ENCODE measurements around the gene FAM237B. TPM values are rescaled to one million over a fixed set of nuclear protein-coding genes. Genes with fewer than 3 reads are reported as not detected.
A peak's percentile ranks its signal among the peaks of the same experiment; 100 is the strongest.

The FAM237B gene
- total RNA-seq, 3 donors from 2014 or later, result not detected

DNA sequence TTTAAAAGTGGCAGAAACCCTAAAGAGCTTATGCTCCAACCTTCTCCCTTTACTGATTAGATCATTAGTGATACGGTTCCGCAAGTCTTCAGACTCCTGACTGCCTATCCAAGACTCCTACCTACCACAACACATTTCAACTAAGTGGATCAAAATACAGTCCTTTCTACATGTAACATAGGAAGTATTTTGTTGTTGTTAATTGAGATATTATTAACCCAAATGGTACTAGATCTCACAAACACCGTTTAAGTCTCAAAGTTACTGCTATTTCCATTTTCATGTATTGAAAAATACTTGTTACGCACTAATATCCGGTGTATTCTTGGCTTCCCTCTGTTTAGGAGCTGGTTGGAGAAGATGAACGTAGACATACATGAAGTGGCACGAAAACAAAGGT, 1.1 kb downstream of the FAM237B start:
- H3K36me3 Mint-ChIP-seq (ENCODE audit: insufficient read depth), result no peaks in the 10 kb centered on the region
- H3K27me3 Mint-ChIP-seq (ENCODE audit: low read depth), result peaks cover 63% of the 10 kb centered on the region
- H3K4me3 Mint-ChIP-seq, result no peak overlapping the region
- no peaks in the 10 kb centered on the region for H3K9me3 Mint-ChIP-seq
- ATAC-seq, result no peak
- peaks cover 7% of the 10 kb centered on the region for H3K4me1 Mint-ChIP-seq (ENCODE audit: low read depth)
- no peak for DNase-seq

DNA sequence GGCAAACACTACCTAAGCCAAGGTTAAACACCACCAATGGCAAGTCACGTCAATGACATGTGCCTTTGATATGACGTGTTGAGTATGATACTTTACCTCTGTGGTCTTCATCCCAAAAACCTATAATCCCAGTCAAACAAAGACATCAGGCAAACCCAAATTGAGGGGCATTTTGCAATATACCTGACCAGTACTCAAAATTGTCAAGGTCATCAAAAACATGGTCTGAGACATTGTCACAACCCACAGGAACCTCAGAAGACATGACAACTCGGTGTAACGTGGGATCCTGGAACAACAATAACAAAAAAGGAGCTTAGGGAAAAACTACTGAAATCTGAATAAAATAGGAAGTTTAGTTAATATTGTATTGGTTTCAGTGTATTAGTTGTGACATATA, 7.2 kb downstream of the FAM237B start:
- Mint-ChIP-seq H3K9me3 (no peaks in the 10 kb centered on the region), H3K4me3 (no peak overlapping the region), H3K4me1 (ENCODE audit: low read depth) (no peaks in the 10 kb centered on the region), H3K36me3 (ENCODE audit: insufficient read depth) (no peaks in the 10 kb centered on the region), H3K27me3 (ENCODE audit: low read depth) (peaks cover 21% of the 10 kb centered on the region)
- no peak for ATAC-seq
- no peak for DNase-seq

DNA sequence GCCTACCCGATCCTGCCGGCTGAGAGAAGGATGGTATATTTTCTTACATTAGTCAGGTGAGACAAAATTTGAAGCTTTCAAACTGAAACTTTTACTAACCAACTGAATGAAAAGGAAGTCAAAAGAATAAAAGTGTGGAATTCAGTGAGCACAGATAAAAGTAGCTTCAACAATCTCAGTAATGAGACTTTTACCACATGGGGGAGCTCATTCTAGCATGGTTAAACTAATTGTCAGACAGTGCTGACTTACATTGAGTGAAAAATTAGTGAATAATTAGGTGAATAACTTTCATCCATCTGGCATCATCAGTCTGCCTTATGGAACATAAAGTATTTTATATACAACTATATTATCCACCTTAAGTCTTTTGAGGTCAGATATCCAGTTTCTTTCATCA, 8.4 kb downstream of the FAM237B start:
- H3K27me3 Mint-ChIP-seq (ENCODE audit: low read depth), result peaks cover 17% of the 10 kb centered on the region
- H3K36me3 Mint-ChIP-seq (ENCODE audit: insufficient read depth), result no peaks in the 10 kb centered on the region

DNA sequence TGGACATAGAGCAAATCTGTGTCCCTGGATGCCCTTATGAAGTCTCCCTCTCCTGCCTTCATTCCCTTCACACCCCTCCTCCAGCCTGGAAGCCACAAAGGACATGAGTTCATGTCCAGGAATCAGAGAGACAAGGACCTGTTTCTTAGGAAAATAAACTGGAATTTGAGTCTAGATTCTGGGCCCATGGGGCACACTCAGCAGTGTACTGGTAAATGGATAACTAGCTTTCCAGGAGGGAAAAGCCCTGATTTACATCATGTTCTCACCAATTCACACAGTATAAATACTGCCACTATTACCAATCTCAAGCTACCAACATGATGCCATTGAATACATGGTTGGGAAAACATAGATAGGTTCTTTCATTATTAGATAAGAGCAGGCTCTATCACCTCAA, 9.9 kb downstream of the FAM237B start:
- ATAC-seq (no peak), DNase-seq (no peak)
- Mint-ChIP-seq H3K9me3 (no peaks in the 10 kb centered on the region), H3K4me3 (no peak overlapping the region), H3K27me3 (ENCODE audit: low read depth) (peaks cover 10% of the 10 kb centered on the region), H3K4me1 (ENCODE audit: low read depth) (no peaks in the 10 kb centered on the region), H3K36me3 (ENCODE audit: insufficient read depth) (no peaks in the 10 kb centered on the region)

More for the DNA sequence above, 8.4 kb downstream of the FAM237B start:
- Mint-ChIP-seq H3K9me3 (no peaks in the 10 kb centered on the region), H3K4me3 (no peak overlapping the region), H3K4me1 (ENCODE audit: low read depth) (no peaks in the 10 kb centered on the region)
- no peak for DNase-seq
- no peak for ATAC-seq

DNA sequence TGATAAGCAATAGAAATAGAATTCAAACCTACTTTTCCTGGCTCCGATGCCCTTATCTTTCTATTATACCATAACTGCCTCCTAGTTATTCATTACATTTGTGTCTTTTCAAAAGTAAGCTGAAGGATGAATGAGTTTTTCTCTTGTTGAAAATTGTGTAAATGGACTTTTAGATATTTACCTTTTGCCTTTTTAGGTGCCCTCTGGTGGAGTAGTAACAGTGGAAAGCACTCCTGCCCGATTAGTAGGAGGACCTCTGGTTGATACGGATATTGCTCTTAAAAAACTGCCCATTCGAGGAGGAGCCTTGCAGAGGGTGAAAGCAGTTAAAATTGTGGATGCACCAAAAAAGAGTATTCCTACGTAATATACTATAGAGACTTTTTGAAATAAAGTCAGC, 11.2 kb downstream of the FAM237B start:
- ATAC-seq, result no peak
- Mint-ChIP-seq H3K36me3 (ENCODE audit: insufficient read depth) (no peaks in the 10 kb centered on the region), H3K4me1 (ENCODE audit: low read depth) (no peaks in the 10 kb centered on the region), H3K9me3 (no peaks in the 10 kb centered on the region), H3K4me3 (no peak overlapping the region), H3K27me3 (ENCODE audit: low read depth) (peaks cover 5% of the 10 kb centered on the region)
- DNase-seq, result no peak

DNA sequence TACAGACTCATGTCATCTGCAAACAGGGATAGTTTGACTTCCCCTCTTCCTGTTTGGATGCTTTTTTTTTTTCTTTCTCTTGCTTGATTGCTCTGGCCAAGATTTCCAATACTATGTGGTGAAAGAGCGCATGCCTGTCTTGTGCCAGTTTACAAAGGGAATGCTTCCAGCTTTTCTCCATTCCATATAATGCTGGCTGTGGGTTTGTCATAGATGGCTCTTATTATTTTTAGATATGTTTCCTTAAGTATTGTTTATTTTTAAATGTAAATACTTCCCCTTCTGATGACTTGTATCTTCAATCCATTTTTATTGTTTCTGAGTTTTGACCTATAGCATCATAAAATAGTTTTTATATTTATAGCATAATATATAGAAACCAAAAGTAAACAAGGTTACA, 17.9 kb downstream of the FAM237B start:
- ATAC-seq, result no peak
- Mint-ChIP-seq H3K27me3 (ENCODE audit: low read depth) (peaks cover 3% of the 10 kb centered on the region), H3K36me3 (ENCODE audit: insufficient read depth) (no peaks in the 10 kb centered on the region), H3K4me1 (ENCODE audit: low read depth) (no peaks in the 10 kb centered on the region), H3K4me3 (no peak overlapping the region), H3K9me3 (no peaks in the 10 kb centered on the region)
- DNase-seq, result no peak

DNA sequence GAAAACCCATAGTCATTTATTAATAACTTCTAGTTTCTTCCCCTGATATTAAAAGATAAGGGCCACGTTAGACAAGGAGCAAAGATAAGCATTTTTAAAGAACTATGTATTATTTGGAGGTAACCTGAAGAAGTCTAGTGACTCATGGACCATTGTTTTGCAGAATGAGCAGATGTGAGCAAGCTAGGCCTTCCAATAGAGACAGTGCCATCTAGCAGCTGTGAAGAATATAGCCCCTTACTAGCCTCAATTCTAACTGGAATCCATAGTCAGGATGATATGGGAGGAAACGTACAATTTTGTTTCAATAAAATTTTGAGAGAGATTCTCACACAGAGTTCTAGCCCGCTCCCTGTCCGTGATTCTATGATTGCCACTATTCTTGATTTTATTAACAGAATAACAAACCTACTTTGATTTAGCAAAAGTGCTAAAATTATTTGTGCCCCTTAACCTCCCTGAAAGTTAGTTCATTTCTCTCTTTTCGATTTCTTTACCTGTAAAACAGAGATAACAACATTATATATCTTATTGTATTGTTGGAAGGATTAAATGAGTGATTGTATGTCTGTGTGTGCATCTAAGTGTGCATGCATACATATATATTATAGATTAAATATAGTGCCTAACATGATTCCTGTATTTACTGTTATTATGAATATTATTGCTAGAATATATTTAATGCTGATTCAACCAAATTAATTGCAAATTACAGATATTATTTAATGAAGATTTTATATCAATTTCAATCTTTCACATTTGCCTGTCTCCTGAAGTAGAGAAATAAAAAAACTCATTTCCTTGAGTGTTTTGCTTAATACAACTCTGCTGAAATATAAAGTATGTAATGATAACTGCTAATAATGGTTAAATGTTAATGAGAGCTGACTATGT, 22.7 kb downstream of the FAM237B start:
- Mint-ChIP-seq H3K9me3 (peaks cover 2% of the 10 kb centered on the region), H3K4me3 (no peak overlapping the region), H3K4me1 (ENCODE audit: low read depth) (no peaks in the 10 kb centered on the region), H3K36me3 (ENCODE audit: insufficient read depth) (peaks cover under 1% of the 10 kb centered on the region), H3K27me3 (ENCODE audit: low read depth) (peaks cover 5% of the 10 kb centered on the region)
- DNase-seq (no peak), ATAC-seq (peak; percentile 59 to 75)

DNA sequence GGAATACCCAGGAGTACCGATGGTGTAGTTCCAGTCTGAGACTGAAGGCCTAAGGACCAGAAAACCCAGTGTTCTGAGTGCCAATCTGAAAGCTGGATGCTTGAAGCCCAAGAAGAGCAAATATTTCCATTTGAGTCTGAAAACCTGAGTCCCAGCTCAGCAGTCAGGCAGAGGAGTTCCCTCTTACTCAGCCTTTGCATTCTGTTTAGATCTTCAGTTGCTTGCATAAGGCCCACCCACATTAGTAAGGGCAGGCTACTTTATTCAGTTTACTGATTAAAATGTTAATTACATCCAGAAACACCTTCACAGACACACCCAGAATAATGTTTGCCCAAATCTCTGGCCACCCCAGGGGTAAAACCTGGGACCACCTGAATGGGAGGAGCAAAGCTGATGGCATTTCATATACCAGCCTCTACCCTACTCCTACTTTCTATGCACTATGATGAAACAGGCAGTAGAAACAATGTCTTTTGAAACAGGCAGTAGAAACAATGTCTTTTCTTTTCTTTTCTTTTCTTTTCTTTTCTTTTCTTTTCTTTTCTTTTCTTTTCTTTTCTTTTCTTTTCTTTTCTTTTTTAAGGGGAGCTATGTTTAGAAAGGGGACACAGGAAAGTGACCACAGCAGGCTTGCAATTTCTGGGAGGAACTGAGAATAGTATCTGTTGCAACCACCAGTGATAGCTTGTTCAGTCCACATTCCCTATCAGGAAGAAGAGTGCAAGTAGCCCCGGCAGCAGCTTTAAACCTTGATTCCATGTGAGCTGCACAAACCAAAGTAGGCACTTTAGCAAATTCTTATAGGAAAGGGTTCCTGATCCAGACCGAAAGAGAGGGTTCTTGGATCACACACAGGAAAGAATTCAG, 30.6 kb downstream of the FAM237B start:
- H3K36me3 Mint-ChIP-seq (ENCODE audit: insufficient read depth), result peaks cover 3% of the 10 kb centered on the region
- no peak overlapping the region for H3K4me3 Mint-ChIP-seq
- peaks cover 4% of the 10 kb centered on the region for H3K9me3 Mint-ChIP-seq

DNA sequence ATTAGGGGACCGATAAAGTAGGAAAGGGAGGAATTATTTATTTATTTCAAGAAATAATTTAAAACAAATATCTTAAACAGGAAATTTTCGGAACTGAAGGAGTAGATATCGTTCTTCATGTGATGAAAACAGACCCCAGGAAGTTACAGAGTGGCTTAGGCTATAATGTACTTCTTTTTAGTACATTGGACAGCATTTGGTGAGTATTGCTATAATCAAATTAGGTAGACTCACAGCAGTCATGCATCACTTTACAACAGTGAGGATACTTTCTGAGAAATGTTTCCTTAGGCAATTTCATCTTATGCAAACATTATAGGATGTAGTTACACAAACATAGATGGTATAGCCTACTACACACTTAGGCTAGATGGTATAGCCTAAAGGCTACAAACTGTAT, 33.0 kb downstream of the FAM237B start:
- peaks cover 4% of the 10 kb centered on the region for H3K4me1 Mint-ChIP-seq (ENCODE audit: low read depth)
- no peaks in the 10 kb centered on the region for H3K27me3 Mint-ChIP-seq (ENCODE audit: low read depth)
- no peak for DNase-seq

More for the DNA sequence above, 30.6 kb downstream of the FAM237B start:
- no peak for DNase-seq
- Mint-ChIP-seq H3K4me1 (ENCODE audit: low read depth) (peaks cover 2% of the 10 kb centered on the region), H3K27me3 (ENCODE audit: low read depth) (peaks cover 2% of the 10 kb centered on the region)
- ATAC-seq, result no peak

DNA sequence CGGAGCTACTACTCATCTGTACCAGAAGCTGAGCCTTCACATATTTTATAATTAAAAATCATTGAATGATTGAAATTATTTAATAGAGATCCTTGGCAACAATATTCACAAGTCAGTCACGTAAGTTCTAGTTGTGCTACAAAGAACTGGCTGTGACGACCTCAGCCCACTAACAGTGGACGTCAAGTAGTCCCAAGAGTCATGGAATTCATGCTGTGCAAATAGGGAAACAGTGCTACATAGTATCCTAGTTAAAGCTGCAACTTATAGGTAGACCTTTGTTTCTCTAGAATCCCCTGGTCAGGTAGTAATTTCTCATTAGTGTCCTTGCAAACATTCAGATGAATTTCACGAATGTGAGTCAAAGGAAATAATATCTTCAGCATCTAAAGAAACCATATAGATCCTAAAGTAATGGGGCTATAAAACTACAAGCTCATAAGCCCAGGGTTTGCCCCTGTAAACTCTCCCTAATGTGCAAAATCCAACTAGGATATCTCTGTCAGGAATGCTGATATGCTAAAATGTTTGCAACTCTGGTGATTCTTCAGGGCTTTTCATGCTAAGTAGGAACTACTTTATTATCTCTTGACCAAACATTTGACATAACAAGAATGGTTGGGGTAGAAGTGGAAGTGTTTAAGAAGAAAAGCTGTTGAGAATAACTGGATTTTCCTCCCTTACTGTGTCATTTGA, 44.9 kb downstream of the FAM237B start:
- H3K27me3 Mint-ChIP-seq (ENCODE audit: low read depth), result no peaks in the 10 kb centered on the region
- H3K36me3 Mint-ChIP-seq (ENCODE audit: insufficient read depth), result no peaks in the 10 kb centered on the region
- DNase-seq (no peak), ATAC-seq (no peak)
- H3K4me3 Mint-ChIP-seq, result no peak overlapping the region
- no peaks in the 10 kb centered on the region for H3K9me3 Mint-ChIP-seq
- no peaks in the 10 kb centered on the region for H3K4me1 Mint-ChIP-seq (ENCODE audit: low read depth)

More for the DNA sequence above, 33.0 kb downstream of the FAM237B start:
- peaks cover under 1% of the 10 kb centered on the region for H3K36me3 Mint-ChIP-seq (ENCODE audit: insufficient read depth)
- ATAC-seq, result no peak
- no peaks in the 10 kb centered on the region for H3K9me3 Mint-ChIP-seq
- no peak overlapping the region for H3K4me3 Mint-ChIP-seq

DNA sequence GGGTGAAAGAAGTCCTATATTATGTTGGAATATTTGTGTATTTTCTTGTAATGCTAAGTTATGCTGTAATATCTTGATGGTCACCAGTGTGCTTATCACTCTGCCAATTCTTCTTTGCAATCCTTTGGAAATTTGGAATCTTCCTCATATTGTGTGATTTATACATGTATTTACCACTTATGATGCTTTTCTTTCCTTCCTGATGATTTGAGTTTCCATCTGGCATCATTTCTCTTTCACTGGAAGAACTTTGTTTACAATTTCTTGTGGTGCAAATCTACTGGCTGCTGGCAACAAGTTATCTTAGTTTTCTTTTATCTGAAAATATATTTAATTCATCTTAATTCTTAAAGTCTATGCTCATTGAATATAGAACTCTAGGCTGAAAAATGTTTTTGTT, 46.9 kb downstream of the FAM237B start:
- Mint-ChIP-seq H3K9me3 (no peaks in the 10 kb centered on the region), H3K27me3 (ENCODE audit: low read depth) (no peaks in the 10 kb centered on the region), H3K4me3 (no peak overlapping the region), H3K4me1 (ENCODE audit: low read depth) (no peaks in the 10 kb centered on the region), H3K36me3 (ENCODE audit: insufficient read depth) (no peaks in the 10 kb centered on the region)
- ATAC-seq, result no peak
- no peak for DNase-seq

DNA sequence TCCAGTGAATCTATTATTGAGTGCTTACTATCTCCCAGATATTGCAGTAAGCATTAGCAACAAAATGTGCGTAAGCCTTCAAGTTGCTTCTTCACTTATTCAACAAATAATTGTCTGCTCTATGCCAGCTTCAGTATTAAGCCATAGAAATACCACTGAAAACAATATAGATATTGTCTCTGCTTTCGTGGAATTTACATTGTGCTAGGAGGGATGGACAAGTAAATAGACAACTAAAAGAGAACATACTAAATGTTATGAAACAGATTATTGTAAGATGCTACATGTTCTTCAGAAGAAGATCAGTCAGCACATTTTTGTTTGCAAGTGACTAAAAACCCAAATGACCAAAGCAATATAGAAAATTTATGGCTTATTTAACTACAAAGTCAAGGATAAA, 48.9 kb downstream of the FAM237B start:
- DNase-seq (no peak), ATAC-seq (no peak)
- H3K9me3 Mint-ChIP-seq, result no peaks in the 10 kb centered on the region
- no peaks in the 10 kb centered on the region for H3K4me1 Mint-ChIP-seq (ENCODE audit: low read depth)
- H3K4me3 Mint-ChIP-seq, result no peak overlapping the region
- no peaks in the 10 kb centered on the region for H3K27me3 Mint-ChIP-seq (ENCODE audit: low read depth)
- no peaks in the 10 kb centered on the region for H3K36me3 Mint-ChIP-seq (ENCODE audit: insufficient read depth)

DNA sequence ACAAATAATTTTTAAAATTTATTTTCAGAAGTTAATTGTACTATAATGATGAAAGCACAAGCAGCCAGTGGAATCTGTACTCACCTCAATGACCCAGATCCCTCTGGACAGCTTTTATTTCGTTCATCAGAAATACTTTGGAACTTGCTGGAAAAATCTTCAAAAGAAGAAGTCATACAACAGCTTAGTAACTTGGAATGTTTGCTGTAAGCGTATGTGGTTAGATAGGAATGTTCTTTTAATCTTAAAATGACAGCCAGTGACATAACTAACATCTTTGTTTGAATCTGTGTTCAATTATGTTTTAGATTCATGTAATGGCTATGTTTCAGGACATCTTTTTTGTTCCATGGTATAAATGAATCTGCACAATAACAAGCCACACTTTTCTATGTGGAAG, 49.4 kb downstream of the FAM237B start:
- no peaks in the 10 kb centered on the region for H3K27me3 Mint-ChIP-seq (ENCODE audit: low read depth)
- no peaks in the 10 kb centered on the region for H3K36me3 Mint-ChIP-seq (ENCODE audit: insufficient read depth)
- no peaks in the 10 kb centered on the region for H3K9me3 Mint-ChIP-seq
- ATAC-seq, result no peak
- DNase-seq, result no peak
- no peak overlapping the region for H3K4me3 Mint-ChIP-seq
- H3K4me1 Mint-ChIP-seq (ENCODE audit: low read depth), result no peaks in the 10 kb centered on the region

DNA sequence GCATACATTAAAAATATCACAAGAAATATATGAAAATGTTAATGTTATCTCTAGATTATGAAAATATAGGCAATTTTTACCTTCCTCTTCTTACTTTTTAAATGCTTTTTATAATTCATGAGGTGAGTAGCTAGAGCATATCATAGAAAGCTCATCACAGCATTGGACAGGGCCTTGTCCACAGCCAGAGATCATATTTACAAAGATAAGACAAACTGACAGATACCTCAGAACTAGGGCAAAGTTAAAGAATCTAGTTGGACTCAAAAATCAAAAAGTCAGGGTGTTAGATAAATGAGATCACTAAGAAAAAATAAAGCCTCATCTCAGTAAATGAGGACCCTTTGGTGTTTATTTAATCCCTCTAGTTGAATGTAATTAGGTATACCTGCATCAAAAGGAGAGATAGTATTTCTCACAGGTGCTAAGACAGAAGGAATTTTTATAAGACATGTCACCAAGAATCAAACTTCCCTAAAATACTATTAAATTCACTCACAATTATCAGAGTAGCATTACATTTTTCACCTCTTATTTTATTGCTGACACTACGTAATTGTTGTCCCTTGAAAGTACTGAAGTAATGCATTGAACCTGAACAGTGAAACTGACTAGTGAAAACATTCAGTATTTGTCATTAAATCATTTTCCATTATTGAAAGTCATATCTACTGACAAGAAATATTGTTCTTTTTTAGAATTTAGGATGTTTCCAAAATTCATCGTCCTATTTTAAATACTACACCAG, 50.5 kb downstream of the FAM237B start:
- H3K4me3 Mint-ChIP-seq, result no peak overlapping the region
- no peak for DNase-seq
- H3K36me3 Mint-ChIP-seq (ENCODE audit: insufficient read depth), result no peaks in the 10 kb centered on the region
- no peaks in the 10 kb centered on the region for H3K27me3 Mint-ChIP-seq (ENCODE audit: low read depth)
- no peaks in the 10 kb centered on the region for H3K4me1 Mint-ChIP-seq (ENCODE audit: low read depth)
- H3K9me3 Mint-ChIP-seq, result no peaks in the 10 kb centered on the region
- ATAC-seq, result no peak
